UCSD-AML1 (cell line): ENCODE measurements around the gene ELF4.
"Not testable (repeated sequence)": the region's sequence is repeated elsewhere in the genome, so short reads cannot be mapped to it uniquely, and the experiment has no call there.

Experiments
- DNase-seq: peaks from one replicate; lab custom pipeline; 2025; ENCODE audit not compliant: unreplicated experiment; lab: John Stamatoyannopoulos, UW

Gene ELF4

DNA sequence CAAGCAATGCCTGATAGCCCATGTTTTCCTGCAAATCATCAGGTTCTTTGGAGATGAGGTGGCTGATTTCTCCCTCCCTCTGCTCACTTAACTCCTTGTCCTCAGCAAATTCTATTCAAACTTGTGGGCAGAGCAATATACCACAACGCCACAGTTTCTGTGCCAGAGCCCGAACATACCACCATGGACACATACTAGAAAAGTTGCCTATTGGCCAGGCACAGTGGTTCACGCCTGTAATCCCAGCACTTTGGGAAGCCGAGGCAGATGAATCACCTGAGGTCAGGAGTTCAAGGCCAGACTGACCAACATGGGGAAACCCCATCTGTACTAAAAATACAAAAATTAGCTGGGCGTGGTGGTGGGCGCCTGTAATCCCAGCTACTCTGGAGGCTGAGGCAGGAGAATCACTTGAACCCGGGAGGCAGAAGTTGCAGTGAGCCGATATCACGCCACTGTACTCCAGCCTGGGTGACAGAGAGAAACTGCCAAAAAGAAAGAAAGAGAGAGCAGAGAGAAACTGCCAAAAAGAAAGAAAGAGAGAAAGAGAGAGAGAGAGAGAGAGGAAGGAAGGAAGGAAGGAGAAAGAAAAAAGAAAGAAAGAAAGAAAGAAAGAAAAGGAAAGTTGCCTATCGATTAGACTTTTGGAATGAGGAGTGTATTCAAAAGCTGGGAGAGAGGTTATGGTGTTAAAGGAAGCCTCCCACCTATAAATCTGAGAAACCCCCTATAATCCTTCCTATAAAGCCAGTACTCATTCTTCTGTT is 5.0 kb upstream of the ELF4 start:
- DNase-seq = not testable (repeated sequence)

DNA sequence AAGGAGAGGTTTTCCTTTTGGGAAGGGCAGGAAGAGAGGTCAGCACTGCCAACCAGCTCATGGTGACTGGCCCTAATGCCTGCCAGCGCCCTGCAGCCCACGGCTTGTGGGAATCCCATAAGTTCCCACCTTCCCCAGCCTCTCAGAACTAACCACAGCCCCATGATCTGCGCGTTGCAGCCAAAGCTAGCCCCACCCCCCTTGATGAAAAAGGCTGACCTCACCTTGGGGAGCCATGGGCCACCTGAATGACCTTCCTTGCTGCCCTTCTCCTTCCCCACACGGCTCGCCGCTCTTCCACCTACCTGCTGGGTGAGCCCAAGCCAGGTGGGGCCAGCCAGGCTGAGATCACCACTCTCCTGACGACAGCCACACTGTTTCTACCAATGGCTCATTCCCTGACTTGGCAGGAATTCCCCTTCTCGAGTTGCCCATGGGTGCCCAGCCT is 3.9 kb upstream of the ELF4 start:
- DNase-seq = no peak

- no peak for DNase-seq
Measured at GRCh38 chrX:130111220-130112154, 1.2 kb upstream of the ELF4 start.

GRCh38 chrX:130109429-130110378 is 593 bp downstream of the ELF4 start:
- no peak for DNase-seq

DNA sequence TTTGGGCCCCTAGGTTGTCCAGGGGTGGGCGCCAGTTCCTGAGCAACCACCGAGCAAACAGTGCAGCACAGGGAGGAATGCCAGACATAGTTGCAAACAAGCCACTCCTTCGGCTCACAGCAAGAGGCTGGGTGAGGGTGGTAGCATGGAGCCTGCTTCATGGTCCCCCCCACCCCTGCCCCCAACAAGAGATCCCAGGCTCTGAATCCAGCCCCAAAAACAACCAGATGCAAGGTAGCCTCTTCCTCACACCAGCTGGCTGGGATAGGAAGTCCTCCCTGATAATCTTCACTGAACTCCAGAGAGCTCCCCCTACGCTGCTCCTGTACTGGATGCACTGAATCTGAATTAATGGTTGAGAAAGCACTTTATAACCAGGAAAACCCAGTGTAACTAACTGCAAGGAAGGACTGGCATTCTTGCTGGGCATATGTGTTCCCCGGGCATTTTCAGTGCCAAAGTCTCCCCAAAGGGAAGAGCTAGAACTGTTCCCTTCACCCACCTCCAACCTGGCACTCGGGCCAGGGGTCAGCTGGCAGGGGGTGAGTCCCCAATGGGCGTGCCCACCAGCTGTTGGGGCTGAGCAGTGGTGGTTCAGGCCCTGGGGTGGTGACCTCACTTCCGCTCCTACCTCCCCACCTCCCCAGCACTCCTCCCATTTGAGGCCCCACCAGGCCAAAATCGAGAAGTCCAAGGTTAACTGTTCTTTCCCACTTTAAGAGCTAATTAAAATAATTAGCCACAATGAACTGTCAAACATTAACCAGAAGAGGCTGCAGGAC is 1.5 kb downstream of the ELF4 start:
- peak; percentile 47 for DNase-seq

DNA sequence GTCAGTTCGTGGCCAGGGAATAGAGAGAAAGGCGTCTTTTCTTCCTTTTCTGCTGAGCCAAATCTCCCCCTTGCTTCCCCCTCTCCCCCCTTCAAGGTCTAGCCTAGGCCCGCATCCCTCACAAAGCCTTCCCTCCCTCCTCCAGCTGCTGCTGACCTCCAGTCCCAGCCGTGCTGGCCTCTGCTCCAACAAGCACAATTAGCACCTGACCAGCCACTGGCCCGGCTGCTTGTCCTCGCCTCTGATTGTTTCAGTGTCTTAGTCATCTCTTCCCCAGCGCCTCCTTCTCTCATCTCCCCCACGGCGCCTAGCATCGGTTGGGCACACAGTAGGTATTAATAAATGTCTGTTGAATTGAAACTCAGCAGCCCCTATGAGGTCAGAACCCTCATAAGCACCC is 4.2 kb downstream of the ELF4 start:
- DNase-seq = no peak

GRCh38 chrX:130105244-130105643 is 5.1 kb downstream of the ELF4 start:
- DNase-seq = no peak

DNA sequence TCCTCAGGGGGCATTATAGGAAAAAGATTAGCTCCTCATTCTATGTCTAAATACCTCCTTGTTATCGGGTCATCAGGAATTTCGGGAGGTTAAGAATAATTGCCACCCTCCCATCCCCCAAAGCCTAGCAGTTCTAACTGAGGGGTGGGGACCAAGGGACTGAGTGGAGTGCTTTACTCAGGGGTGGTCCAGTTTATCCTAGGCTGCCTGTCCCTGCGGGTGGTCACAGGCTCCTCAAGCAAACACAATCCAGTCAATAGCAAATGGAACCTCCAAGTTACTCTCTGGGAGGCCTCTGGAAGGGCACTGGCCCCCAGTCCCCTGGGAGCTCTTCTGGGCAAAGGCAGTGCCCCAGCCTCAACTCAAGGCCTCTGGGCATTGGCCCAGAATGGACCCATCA is 6.7 kb downstream of the ELF4 start:
- no peak for DNase-seq

GRCh38 chrX:130100180-130100579 is 10.1 kb downstream of the ELF4 start:
- DNase-seq = no peak

DNA sequence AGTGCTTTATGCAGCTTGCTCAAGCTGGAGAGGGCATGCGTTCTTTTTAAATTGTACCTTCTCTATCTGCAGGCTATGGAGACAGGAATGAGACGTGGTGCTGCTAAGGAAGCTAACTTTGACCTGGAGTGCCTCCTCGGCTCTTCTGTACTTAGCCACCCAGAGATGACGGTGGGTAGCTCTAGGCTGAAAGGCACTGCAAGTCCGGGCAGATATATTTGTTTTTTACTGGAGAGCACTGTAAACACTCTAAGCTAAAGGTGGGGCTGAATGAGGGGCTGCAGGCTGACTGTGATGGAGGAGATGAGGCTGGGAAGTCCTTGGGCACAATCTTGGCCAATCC is 12.1 kb downstream of the ELF4 start:
- no peak for DNase-seq

DNA sequence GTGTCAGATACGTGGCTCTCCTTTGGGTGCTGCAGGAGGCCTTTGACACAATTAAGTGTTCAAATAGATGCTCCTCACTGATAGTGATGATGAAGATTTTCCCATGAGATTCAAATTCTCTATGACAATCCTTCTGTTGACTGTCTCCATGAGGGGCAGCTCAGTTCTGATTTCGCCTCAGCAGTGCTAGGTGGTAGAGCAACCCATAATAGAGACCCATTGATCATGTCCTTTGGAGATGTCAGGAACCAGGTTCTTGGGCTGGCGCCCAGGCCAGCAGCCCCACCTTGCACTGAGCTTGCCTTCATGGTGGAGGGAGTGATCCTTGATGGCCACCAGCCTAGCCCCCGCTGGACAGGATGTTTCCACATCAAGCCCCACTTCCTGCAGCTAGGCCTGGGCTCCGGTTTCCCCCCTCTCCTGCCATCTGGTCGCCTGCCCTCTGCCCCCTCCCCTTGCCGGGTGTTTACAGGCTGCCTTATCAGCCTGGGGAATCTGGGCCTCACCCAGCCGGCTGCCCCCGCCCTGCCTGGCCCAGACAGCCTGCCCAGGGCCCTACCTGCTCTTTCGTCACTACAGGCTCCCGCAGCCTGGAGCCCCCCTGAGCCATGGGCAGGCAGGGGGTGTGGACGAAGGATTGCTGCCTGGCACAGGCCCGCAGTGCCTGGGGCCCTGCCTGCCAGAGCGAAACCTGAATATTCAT is 12.6 kb downstream of the ELF4 start:
- DNase-seq = peak; percentile 36

DNA sequence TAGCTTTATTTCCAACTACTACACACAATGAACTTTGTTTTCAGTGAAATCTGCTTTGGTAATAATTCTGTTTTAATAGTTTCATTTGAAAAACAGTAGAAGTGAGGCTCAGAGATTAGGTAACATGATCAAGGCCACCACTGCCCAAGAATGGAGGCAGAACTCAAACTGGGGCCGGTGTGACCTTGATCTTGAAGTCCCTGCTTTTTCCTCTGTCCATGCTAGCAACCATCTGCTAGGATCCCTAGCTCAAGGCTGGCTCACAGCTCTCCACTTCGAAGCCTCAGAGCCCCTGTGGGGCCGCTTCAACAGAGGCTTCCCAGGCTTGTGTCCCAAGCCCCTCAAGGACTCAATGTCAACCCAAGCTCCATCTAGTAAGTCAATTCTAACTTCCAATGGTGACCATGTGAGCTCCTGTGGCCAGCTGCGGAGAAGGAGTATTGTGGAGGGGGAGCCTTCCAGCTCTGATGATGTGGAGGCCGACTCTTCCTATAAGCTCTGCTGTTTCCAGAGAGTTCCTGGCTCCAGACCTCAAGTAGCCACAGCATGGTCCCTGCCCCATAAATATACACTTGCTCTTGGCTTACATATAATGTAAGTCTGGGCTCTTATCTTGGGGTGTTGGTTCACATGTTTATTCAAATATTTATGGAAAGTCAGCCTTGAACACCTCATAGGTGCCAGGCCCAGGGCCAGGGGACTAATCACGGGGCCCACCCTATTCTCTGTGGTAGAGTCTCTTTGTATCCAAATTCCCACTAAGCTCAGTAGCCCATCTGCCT is 14.9 kb downstream of the ELF4 start:
- DNase-seq = no peak

GRCh38 chrX:130094696-130095095 is 15.6 kb downstream of the ELF4 start:
- no peak for DNase-seq

DNA sequence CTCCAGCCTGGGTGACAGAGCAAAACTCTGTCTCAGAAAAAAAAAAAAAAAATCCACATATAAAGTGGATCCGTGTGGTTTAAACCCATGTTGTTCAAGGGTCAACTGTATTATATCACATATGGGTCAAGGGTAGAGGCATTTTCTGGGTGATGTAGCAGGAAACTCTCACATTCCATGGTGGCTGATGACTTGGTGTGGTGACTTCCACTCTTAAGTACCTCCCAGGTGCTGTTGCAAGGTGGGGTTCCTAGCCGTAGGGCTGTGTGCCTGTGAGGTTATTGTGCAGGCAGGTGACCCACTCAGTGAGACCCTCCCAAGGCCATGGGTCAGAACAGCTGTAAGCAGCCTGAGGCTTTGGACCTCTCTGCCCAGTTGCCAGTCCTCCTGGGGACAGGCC is 17.0 kb downstream of the ELF4 start:
- no peak for DNase-seq

DNA sequence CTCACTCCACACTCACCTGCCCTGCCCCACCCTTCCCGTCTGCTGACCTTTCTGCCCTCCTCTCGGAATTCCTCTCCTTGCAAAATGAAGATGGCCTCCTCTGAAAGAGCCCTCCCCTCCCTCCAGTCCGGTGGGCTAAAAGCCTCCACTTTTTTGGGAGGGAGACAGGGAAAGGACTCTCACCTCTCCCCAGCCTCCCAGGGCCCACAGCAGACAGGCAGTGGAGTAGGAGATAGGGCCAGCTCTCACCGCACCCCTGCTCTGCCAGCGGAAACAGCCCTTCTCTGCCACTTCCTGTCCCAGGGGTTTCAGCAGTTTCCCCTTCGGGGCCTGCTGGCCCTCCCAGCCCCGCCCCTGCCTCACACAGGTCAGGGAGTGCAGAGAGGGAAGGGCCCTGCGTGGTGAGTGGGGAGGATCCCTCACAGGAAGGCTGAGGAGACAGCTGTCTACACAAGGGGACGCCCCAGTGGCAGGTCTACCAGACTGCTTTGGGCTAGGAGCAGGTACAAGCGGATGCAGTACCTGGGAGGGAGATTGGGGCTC is 18.2 kb downstream of the ELF4 start:
- DNase-seq = peak; percentile 88

DNA sequence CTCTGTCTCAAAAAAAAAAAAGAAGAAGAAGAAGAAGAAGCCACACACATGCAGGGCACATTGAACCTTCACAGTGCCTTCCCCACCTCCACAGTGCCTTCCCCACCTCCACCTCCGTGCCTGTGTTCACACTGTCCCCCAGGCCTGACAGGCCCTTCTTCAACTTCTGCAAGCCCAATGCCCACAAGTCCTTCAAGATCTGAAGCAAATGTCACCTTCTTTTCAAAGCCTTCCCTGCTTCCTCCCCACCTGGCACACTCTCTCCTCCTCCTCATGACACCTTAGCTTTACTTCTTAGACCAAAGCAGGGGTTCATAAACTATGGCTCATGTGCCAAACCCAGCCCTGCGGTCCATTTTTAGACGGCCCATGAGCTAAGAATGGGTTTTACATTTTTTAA is 19.9 kb downstream of the ELF4 start:
- DNase-seq = no peak

GRCh38 chrX:130086447-130087206 is 23.7 kb downstream of the ELF4 start:
- DNase-seq = peak; percentile 72
